DOHH2 (cell line): ENCODE data around the gene CNOT4.

Source experiments
- EZH2phosphoT487 ChIP-seq: fragments of 200-600 bp; sonication (generic); IDR thresholded peaks from 2 replicates; pipeline ENCODE4 v1.6.1; 2017; ENCODE audit warnings: borderline replicate concordance, mild to moderate bottlenecking, antibody characterized with exemption, low read length, moderate library complexity, mixed read lengths
- TF ChIP-seq, protein P1 (sequence below): fragments of 200-600 bp; sonication (generic); IDR thresholded peaks from one replicate; pipeline ENCODE4 v1.5.1; 2014; ENCODE audit warnings: antibody characterized with exemption, mild to moderate bottlenecking, low read depth, low read length; ENCODE audit not compliant: poor library complexity, severe bottlenecking

DNA sequence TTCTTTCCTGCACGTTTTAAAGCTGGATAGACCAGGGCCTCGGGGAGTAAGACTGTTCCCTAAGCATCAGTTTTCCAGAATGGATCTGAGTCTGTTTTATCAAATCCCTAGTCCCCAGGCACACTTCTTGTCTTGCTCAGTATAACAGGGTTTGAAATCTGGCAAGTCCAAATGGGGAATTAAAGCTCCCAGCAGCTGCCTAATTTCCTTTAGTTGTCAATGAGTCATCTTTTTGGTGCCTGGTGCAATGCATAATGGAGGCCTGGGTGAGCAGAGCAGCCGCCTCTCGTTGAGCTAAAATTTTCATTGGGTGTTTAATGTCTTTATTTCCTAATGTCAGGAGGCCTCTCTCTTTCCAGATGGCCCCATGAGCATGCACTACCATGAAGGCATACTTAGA, 188.3 kb downstream of the CNOT4 start:
- TF ChIP-seq EZH2phosphoT487, result no peak
- TF ChIP-seq, protein P1, sequence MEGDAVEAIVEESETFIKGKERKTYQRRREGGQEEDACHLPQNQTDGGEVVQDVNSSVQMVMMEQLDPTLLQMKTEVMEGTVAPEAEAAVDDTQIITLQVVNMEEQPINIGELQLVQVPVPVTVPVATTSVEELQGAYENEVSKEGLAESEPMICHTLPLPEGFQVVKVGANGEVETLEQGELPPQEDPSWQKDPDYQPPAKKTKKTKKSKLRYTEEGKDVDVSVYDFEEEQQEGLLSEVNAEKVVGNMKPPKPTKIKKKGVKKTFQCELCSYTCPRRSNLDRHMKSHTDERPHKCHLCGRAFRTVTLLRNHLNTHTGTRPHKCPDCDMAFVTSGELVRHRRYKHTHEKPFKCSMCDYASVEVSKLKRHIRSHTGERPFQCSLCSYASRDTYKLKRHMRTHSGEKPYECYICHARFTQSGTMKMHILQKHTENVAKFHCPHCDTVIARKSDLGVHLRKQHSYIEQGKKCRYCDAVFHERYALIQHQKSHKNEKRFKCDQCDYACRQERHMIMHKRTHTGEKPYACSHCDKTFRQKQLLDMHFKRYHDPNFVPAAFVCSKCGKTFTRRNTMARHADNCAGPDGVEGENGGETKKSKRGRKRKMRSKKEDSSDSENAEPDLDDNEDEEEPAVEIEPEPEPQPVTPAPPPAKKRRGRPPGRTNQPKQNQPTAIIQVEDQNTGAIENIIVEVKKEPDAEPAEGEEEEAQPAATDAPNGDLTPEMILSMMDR, result no peak
